Activated CD4-positive, alpha-beta T cell treated with anti-CD3 and anti-CD28 coated beads, Interleukin-2, amount 50 U/mL, for 24 hours (primary cell): ENCODE data around the gene FAU.
"Not testable (repeated sequence)": the region's sequence is repeated elsewhere in the genome, so short reads cannot be mapped to it uniquely, and the experiment has no call there.

ENCODE experiments used
- DNase-seq, 2 donors: peaks; one replicate each; pipeline ENCODE4 v3.0.0-alpha.2; 2020; ENCODE audit warnings: low read depth in 1 of 2, low spot score in 1 of 2

FAU gene

DNA sequence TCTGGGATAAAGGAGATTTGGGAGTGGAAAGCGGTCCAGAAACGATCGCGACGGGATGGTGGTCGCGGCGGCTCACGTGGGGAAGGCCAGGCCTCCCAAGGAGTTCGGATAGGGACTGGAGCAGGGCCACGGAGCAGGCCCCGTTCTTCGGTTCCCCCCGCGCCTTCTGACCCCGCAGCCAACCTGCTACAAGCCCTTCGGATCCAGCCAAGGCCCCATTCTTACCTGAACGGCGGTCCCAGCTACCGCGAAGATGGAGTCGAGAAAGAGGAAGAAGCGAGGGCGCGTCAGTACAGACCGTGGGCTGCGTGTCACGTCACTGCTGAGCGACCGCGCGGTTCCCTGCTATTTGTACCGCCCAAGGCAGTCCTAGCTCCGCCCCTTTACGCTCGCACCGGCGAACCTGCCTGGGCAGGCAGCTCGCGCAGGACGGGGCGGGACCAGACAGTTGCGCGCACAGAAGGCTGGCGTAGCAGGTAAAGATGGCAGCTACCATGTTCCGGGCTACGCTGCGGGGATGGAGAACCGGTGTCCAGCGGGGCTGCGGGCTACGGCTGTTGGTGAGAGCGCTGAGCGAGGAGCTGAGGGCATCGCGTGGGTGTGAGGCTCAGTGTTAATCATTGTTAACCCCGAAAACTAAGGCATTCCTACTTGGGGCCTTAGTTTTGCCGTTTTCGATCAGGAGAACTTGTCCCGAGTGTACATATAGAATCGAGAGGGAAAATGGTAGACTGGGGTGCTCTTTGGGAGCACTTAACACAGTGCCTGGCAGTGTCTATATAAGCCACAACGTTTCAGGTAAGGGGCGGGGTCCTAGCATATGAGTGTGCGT, at the start of gene FAU, which contains the start of gene MRPL49:
Gene FAU, minus strand, starts transcription at position 270 of the 832 bp plus-strand sequence. CDS start 321 bp downstream, outside the sequence.
Gene MRPL49, plus strand, starts transcription at position 457 of the 832 bp plus-strand sequence. Its CDS starts 26 bp downstream, at position 483.
- peak; percentile 94 to 99 for DNase-seq

DNA sequence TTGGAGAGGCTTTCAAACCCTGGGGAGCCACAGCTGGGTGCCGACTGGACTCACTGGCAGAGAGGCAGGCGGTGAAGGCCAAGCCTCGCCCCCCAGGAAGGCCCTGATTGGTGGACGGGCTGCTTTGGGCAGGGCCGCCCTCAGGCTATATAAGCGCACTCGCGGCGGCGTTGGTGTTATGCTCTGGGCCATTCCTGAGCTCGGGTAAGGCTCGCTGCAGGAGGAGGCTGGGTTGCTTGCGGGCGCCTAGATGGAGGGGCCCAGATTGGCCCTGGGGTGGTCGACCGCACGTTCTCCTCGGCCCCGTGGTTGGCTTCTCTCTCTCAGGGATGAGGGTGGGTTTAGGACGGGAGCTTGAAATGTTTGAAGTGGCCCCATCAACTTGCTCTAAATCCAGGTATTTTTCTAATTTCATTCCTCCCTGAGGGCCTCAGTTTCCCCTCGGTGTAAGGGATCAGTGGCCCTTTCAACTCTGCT, 48.2 kb upstream of the FAU start, which contains the start of gene SPDYC:
Gene SPDYC, plus strand, starts transcription at position 176 of the 477 bp plus-strand sequence. CDS start 1,125 bp downstream, outside the sequence.
- DNase-seq, result no peak

DNA sequence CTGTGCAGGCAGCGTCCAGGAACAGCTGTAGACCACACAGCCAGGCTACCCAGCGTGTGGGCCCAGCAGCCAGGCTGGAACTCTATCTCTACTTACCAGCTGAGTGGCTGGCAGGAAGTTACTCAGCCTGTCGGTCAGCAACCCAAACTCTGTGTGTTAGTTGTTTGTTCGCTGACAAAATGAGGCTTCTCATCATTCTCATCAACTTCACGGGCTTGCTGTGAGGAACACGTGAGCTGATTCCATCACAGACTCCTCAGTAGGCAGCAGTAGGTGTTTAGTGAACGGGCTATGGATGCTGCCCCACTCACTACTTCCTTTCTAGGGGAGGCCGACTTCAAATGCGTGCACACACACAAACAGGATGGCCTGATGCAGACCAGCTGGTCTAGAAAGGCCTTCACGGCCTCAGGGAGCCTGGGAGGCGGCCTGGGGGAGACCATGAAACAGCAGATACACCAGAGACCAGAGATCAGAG, 47.3 kb upstream of the FAU start:
- no peak for DNase-seq

DNA sequence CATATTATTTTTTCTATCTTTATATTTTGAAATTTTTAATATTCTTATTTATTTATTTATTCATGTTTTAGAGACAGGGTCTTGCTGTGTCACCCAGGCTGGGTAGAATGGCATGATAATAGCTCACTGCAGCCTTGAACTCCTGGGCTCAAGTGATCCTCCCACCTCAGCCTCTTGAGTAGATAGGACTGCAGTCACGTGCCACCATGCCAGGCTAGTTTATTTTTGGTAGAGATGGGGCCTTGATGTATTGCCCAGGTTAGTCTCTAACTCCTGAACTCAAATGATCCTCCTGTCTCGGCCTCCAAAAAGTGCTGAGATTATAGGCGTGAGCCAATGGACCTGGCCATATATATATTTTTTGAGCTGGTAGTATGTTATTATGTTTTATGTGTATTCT, 45.7 kb upstream of the FAU start:
- DNase-seq, result no peak

DNA sequence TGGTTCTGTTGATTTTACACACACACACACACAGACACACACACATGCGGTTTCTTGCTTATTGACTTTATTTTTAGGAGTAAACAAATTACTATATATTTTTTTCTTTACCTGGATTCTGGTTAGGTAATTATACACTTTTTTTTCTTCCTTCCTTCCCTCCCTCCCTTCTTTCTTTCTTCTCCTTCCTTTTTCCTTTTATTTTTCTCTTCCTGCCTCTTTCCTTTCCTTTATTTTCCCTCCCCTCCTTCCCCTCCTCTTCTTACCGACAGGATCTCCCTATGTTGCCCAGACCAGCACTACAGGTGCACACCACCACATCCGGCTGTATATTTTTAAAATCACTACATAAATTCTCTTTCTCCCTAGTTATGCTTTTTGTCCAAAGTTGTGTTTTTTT, 45.0 kb upstream of the FAU start:
- no peak for DNase-seq

DNA sequence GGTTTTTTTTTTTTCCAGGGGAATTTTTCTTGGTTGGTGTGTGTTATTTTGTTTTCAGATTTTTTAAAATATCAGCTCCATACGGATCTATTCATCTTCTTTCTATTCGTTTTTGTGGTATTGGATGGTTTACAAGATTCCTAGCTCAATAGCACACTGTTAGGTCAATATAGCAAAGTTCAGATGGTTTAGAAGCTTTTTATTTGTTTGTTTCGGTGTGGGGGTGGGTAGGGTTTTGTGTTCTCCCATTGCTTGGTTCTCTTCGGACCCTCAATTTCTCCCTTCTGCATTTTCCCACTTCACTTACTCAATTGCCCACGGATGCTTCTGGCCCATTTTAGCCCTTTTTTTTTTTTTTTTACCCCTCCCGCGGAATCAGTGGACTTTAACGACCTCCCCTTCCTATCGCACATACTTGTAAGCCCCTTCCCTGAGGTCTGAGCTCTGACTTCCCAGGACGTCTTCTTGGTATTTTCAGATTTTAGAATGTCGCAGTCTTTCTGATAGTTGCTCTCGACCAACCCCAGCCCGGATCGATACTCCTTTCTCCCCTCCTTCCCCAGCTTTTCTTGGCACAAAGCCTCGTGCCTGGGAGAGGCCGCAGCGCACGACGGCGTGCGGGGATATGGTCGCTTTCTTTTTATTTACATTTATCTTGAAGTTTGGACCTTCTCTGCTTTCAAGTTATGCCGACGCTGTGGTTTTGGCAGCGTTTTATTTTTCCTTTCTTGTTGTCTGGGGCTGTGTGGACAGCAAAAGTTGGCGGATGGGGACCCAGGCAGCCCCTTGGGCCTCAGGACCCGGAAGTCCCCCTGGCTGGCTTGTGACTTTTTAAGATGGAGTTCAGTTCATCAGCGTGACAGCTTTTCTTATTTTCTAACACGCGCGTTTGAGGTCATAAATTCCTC, 43.7 kb upstream of the FAU start:
- DNase-seq, result no peak

DNA sequence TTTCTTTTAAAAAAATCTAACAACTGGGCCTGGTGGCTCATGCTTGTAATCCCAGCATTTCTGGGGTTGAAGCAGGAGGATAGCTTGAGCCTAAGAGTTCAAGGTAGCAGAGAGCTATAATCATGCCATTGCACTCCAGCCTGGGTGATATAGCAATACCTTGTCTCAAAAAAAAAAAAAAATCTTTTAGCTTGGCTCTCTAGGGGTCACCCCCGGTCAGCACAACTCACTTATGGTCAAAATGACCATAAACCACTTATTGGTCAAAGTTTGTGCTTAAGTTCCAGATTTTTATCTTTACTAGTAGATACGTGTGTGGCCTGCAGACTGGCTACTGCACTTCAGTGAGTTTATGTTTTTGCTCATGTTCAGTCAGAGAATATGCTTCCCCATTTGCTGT, 41.8 kb upstream of the FAU start:
- no peak for DNase-seq

DNA sequence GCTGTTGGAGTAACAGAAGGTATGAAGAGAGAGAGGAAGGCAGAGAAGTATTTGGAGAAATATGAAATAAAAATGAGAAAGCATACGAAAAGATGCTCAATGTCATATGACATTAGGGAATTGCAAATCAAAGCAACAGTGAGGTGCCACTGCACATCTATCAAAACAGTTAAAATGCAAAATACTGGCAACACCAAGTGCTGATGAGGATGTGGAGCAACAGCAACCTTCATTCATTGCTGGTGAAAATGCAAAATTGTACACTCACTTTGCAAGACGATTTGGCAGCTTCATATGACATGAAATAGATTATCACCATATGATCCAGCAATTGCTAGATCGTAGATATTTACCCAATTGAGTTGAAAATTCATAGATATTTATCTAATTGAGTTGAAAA, 38.7 kb upstream of the FAU start:
- no peak for DNase-seq

DNA sequence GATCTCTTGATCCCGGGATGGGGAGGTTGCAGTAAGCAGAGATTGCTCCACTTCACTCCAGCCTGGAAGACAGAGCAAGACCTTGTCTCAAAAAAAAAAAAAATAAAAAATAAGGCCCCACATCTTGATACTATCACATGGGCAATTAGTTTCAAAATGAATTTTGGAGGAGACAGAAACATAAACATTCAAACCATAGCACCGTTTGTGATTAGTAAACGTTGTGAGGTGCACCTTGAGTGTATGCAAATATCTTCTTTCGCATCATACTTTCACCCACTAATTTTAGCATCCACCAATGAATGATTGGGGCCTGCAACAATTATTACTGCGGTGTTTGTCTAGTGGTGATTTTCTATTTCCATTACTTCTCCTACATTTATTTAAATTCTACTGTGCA, 37.1 kb upstream of the FAU start:
- DNase-seq, result no peak

DNA sequence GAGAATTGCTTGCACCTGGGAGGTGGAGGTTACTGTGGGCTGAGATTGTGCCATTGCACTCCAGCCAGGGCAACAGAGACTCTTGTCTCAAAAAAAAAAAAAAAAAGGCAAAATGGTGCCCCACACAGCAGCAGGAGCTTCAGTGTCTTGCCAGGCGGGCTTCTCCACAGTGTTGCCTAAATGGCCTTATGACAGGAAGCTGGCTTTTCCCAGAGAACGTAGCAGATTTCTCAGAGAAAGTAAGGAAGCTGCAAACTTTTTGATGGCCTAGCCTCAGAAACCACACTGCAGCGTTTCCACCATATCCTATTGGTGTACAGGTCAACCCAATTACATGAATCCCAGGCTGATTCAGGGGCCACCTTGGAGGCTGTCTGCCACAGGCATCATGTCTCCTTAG, 35.4 kb upstream of the FAU start:
- DNase-seq, result no peak

DNA sequence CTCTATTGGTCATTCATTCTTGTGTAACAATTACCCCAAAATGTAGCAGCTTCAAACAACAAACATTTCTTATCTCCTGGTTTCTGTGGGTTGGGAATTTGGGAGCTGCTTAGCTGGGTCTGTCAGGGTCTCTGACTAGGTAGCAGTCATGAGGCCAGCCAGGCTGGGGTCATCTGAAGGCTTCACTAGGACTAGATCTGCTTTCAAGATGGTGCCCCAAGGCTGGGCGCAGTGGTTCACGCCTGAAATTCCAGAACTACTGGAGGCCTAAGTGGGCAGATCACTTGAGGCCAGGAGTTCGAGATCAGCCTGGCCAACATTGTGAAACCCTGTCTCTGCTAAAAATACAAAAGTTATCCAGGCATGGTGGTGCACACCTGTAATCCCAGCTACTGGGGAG, 35.0 kb upstream of the FAU start:
- no peak for DNase-seq

DNA sequence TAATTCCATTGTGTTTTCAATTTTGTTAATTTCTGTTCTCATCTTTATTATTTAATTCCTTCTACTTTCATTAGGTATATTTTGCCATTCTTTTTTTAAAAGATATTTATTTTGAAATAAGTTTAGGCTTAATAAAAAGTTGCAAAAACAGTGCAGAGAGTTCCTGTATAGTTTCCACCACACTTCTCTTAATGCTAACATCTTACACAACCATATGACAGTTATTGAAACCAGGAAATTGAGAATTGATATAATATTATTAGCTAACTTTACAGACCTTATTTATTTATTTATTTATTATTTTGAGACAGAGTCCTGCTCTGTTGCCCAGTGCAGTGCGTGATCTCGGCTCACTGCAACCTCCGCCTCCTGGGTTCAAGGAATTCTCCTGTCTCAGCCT, 34.3 kb upstream of the FAU start:
- no peak for DNase-seq

DNA sequence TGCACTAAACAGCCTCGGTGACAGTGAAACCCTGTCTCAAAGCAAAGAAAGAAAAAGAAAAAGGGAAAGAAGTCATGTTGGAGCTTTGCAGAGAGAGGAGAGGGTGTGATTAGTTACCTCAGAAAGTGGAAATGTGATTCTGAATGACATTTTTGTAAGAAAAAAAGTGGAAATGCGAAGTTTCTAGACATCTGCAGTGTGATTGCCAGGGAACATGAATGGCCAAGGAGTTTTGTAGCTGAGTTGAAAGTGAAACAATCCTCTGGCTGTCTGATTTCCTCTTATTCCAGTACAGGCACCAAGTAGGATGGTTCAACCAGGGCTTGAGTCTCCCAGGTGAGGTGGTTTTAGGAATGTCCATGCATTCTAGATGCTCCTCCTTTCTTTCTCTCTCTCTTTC, 30.2 kb upstream of the FAU start:
- DNase-seq, result no peak

DNA sequence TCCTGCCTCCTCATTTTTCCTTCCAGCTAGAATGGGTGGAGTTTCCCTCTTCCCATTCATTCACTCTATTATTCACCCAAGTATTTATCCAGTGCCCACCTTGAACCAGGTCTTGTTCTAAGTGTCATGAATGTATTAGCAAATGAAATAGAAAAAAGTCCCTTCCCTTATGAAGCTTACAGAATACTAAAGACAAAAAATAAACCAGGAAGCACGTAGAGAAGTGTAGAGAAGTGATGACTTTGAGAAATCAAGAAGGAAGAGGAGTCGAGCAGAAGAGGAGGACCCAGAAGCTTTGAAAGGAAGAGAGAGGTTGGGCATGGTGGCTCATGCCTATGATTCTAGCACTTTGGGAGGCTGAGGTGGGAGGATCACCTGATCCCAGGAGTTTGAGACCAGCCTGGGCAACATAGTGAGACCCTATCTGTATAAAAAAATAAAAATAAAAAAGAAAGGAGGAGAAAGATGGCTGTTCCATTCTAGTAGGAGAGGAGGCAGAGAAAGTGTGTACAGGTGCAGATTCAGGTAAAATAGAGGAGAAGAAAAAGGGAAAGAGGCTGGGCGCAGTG, 29.5 kb upstream of the FAU start:
- DNase-seq, result no peak

DNA sequence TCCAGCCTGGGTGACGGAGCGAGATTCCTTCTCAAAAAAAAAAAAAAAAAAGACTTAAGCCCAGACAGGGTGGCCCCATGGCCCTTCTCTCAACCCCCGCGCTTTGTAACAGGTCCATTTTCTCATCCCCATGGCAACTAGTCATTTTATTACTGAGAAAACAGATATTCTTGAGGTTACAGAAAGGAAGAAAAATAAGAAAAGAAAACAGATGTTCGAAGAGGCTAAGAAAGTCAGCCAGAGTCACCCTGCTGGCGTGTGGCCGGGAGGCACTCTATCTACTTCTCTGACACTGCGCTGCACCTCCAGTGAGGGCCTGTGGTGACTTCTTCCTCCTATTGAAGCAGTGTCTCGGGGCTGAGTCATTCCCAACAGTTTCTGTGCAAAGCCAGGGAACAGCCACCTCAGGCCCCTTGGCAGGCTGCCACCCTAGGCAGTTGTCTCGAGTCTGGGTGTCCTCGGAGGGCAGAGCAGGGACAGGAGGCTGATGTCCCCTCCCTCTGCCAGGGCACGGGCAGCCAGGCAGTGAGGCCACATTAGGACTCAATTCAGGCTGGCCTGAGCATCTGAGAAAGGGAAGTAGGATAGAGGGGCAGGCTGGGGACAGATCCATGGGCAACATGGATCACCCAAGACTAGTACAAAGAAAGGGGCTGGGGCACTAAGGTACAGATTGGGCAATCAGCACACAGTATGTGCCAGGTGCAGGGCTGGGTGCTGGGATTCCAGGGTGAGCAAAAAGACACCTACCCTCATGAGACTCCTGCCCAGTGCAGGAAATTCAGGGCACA, 28.8 kb upstream of the FAU start:
- no peak for DNase-seq

DNA sequence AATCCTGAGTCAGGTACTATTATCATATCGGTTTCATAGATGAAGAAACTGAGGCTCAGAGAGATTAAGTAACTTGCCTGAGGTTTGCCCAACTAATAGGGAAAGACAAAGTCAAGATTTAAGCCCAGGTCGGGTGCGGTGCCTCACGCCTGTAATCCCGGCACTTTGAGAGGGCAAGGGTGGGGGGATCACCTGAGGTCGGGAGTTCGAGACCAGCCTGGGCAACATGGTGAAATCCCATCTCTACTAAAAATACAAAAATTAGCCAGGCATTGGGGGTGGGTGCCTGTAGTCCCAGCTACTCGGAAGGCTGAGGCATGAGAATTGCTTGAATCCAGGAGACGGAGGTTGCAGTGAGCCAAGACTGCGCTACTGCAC, 28.2 kb upstream of the FAU start:
- not testable (repeated sequence) for DNase-seq

DNA sequence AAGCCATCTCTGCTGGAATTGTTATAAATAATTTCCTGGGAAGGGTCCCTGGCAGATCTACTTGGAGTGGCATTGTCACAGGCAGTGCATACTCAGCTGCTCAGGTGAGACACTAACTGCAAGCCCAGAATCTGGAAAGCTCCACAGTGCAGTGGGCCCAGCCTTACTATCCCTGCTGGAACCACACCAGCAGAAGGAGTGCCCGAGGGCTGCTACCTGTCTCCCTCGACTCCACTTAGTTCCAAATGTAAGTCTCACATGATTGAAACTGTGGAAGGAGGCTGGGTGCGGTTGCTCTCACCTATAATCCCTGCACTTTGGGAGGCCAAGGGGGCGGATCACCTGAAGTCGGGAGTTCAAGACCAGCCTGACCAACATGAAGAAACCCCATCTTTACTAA, 26.7 kb upstream of the FAU start:
- no peak for DNase-seq

DNA sequence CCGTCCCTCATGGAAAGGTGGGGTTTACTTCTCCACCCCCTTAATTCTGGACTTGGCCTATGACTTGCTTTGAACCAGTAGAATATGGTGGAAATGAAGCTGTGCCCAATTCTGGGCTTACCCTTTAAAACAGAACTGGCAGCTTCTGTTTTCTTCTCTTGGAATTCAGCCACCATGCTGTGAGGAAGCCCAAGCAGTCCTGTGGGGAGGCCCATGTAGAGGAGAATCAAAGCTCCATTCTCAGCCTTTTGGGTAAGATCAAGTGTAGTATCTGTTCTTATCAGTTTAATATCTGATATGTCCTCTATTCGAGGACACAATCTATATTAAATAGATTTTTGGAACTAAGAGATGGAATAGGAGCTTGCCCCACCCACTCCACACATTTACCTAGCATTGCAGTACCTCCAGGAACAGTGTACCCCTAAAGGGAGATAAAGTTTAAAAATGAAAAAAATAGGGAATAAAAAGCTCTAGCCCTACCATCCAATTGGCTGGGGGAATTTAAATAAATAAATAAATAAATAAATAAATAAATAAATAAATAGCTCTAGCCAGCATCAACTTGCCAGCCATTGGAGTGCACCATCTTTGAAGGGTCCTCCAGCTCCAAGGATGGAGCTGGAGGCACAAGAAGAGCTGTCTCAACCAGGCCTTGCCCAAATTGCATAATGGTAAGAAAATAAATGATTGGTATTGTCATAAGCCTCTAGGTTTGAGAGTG, 25.6 kb upstream of the FAU start:
- DNase-seq, result no peak

DNA sequence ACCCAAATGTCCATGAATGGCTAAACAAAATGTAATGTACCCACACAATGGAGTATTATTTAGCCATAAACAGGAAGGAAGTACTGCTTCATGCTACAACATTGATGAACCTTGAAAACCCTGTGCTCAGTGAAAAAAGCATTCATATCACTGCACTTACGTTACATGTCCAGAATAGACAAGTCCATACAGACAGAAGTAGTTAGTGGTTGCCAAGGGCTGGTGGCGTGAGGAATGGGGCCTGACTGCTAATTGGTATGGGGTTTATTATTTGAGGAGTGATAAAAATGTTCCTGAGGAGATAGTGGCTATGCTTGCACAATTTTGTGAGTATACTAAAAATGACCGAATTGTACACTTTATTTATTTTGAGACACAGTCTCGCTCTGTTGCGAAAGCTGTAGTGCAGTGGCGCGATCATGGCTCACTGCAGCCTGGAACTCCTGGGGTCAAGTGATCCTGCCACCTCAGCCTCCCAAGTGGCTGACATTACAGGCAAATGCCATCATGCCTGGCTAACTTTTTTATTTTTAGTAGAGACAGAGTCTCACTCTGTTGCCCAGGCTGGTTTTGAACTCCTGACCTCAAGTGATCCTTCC, 20.1 kb upstream of the FAU start:
- no peak for DNase-seq
